H1 (cell line): ENCODE results near the gene FBXO44. TPM values are rescaled to one million over a fixed set of nuclear protein-coding genes. Genes with fewer than 3 reads are reported as not detected.

Experiments
- CTCF ChIA-PET: fragments of 300-600 bp; sonication (Branson Sonifier 250); formaldehyde crosslinking; loops from one replicate; lab custom pipeline; 2021; ENCODE audit not compliant: partially characterized antibody; lab: Charles Lee
- POLR2A ChIA-PET: fragments of 300-600 bp; sonication (Branson Sonifier 250); formaldehyde crosslinking; loops from one replicate; lab custom pipeline; 2021; ENCODE audit warnings: inconsistent platforms; ENCODE audit not compliant: partially characterized antibody; lab: Charles Lee
- DNase-seq, 2 experiments: peaks; one replicate each; pipeline versions ENCODE4 v3.0.0 to v3.0.0-alpha.2; 2010 to 2022; ENCODE audit warnings: low spot score in 2 of 2, low read depth in 1 of 2, mixed read lengths in 1 of 2
- FAIRE-seq: peaks from 2 replicates; lab custom pipeline; 2011; peaks lifted over from hg19 to GRCh38; lab: Jason Lieb, UNC
- H2AFZ ChIP-seq: 2 replicates; pipeline ENCODE4 v1.8.1; 2012; ENCODE audit warnings: low read length, inconsistent platforms
- H2AK5ac ChIP-seq: 2 replicates; pipeline ENCODE4 v1.6.1; 2013; ENCODE audit warnings: low read depth, low read length
- H2BK120ac ChIP-seq: replicated peaks from 2 replicates; pipeline ENCODE3; 2013; ENCODE audit warnings: low read depth, low read length, inconsistent platforms
- H2BK12ac ChIP-seq: 2 replicates; pipeline ENCODE4 v1.6.1; 2013; ENCODE audit warnings: low read depth, low read length
- H2BK15ac ChIP-seq: 2 replicates; pipeline ENCODE4 v1.6.1; 2013; ENCODE audit warnings: low read length
- H2BK20ac ChIP-seq: 2 replicates; pipeline ENCODE4 v1.6.1; 2013; ENCODE audit warnings: low read length
- H2BK5ac ChIP-seq: 2 replicates; pipeline ENCODE4 v1.6.1; 2013; ENCODE audit warnings: low read depth, low read length
- H3K14ac ChIP-seq: 2 replicates; pipeline ENCODE4 v1.6.1; 2013; ENCODE audit warnings: inconsistent platforms; ENCODE audit not compliant: insufficient read length
- H3K18ac ChIP-seq: 2 replicates; pipeline ENCODE4 v1.6.1; 2013; ENCODE audit warnings: low read length; ENCODE audit errors: extremely low read depth
- H3K23ac ChIP-seq: 2 replicates; pipeline ENCODE4 v1.6.1; 2013; ENCODE audit warnings: inconsistent platforms; ENCODE audit not compliant: insufficient read length
- H3K23me2 ChIP-seq: 2 replicates; pipeline ENCODE4 v1.6.1; 2013; ENCODE audit warnings: low read depth, low read length
- H3K27ac ChIP-seq: 2 replicates; pipeline ENCODE4 v1.6.1; 2011; ENCODE audit warnings: low read depth, low read length, inconsistent platforms
- H3K27me3 ChIP-seq, 4 experiments: replicated peaks in 1 of 4; 1 replicate in 1 of 4; 2 replicates in 3 of 4; pipeline versions ENCODE4 v1.6.1 to v1.8.1; 2011 to 2013; ENCODE audit warnings: low read length in 3 of 4, mild to moderate bottlenecking in 3 of 4, inconsistent platforms in 2 of 4, mixed read lengths in 2 of 4, moderate library complexity in 1 of 4; ENCODE audit not compliant: control insufficient read depth in 3 of 4, insufficient read depth in 3 of 4; ENCODE audit errors: extremely low read depth in 1 of 4
- H3K36me3 ChIP-seq, 4 experiments: 2 replicates each; pipeline versions ENCODE4 v1.6.1 to v1.8.1; 2011 to 2013; ENCODE audit warnings: mild to moderate bottlenecking in 4 of 4, low read length in 3 of 4, moderate library complexity in 2 of 4, control low read depth in 1 of 4, inconsistent platforms in 1 of 4; ENCODE audit not compliant: insufficient read depth in 4 of 4, control insufficient read depth in 2 of 4
- H3K4ac ChIP-seq: replicated peaks from 2 replicates; pipeline ENCODE3; 2013; ENCODE audit warnings: low read length, low read depth, mixed read lengths, inconsistent platforms; ENCODE audit not compliant: insufficient read length
- H3K4me1 ChIP-seq, 4 experiments: replicated peaks in 1 of 4; 1 replicate in 1 of 4; 2 replicates in 3 of 4; pipeline versions ENCODE4 v1.6.1 to v1.8.1; 2011 to 2013; ENCODE audit warnings: low read length in 3 of 4, inconsistent platforms in 2 of 4, mixed read lengths in 1 of 4; ENCODE audit not compliant: insufficient read depth in 4 of 4, control insufficient read depth in 3 of 4
- H3K4me2 ChIP-seq, 2 experiments: 2 replicates each; pipeline versions ENCODE4 v1.6.1 to v1.8.1; 2011 to 2013; ENCODE audit warnings: low read depth in 2 of 2, low read length in 2 of 2, control low read depth in 1 of 2, inconsistent platforms in 1 of 2, mild to moderate bottlenecking in 1 of 2; ENCODE audit not compliant: insufficient read depth in 1 of 2
- H3K4me3 ChIP-seq, 4 experiments: fragments of 200-600, 300-600 bp in 1 of 4; sonication (generic), shearing (Covaris generic), sonication (Bioruptor Twin) in 1 of 4; 2 replicates each; pipeline versions ENCODE4 v1.5.1 to v1.8.1; 2011 to 2016; ENCODE audit warnings: low read length in 4 of 4, low read depth in 3 of 4, control low read depth in 2 of 4, inconsistent platforms in 2 of 4, mild to moderate bottlenecking in 2 of 4, mixed read lengths in 1 of 4, moderate library complexity in 1 of 4; ENCODE audit not compliant: insufficient read depth in 2 of 4; ENCODE audit errors: extremely low read depth in 1 of 4
- H3K56ac ChIP-seq: replicated peaks from 2 replicates; pipeline ENCODE3; 2013; ENCODE audit warnings: low read depth, mild to moderate bottlenecking, mixed read lengths, low read length, inconsistent platforms; ENCODE audit not compliant: insufficient read length
- H3K79me1 ChIP-seq: 2 replicates; pipeline ENCODE4 v1.6.1; 2013; ENCODE audit warnings: low read depth, low read length, control low read depth
- H3K79me2 ChIP-seq, 2 experiments: 2 replicates each; pipeline versions ENCODE4 v1.6.1 to v1.8.1; 2012 to 2013; ENCODE audit warnings: low read length in 2 of 2, mild to moderate bottlenecking in 2 of 2, inconsistent platforms in 1 of 2; ENCODE audit not compliant: insufficient read depth in 2 of 2, control insufficient read depth in 1 of 2
- H3K9ac ChIP-seq, 4 experiments: replicated peaks in 1 of 4; 1 replicate in 1 of 4; 2 replicates in 3 of 4; pipeline versions ENCODE4 v1.6.1 to v1.8.1; 2011 to 2013; ENCODE audit warnings: low read depth in 3 of 4, low read length in 3 of 4, control low read depth in 2 of 4, mild to moderate bottlenecking in 2 of 4, moderate library complexity in 2 of 4, inconsistent platforms in 1 of 4; ENCODE audit errors: extremely low read depth in 1 of 4
- H3K9me3 ChIP-seq, 2 experiments: 2 replicates each; pipeline versions ENCODE4 v1.6.1 to v1.8.1; 2012 to 2013; ENCODE audit warnings: mild to moderate bottlenecking in 2 of 2, moderate library complexity in 2 of 2, control low read depth in 1 of 2, inconsistent platforms in 1 of 2, low read depth in 1 of 2, low read length in 1 of 2, mixed read lengths in 1 of 2; ENCODE audit not compliant: insufficient read depth in 2 of 2
- H4K20me1 ChIP-seq, 2 experiments: replicated peaks in 1 of 2; 2 replicates each; pipeline versions ENCODE3 to v1.8.1; 2011 to 2013; ENCODE audit warnings: inconsistent platforms in 2 of 2, low read length in 2 of 2, mild to moderate bottlenecking in 1 of 2; ENCODE audit not compliant: insufficient read depth in 2 of 2, control insufficient read depth in 1 of 2
- H4K5ac ChIP-seq: 2 replicates; pipeline ENCODE4 v1.6.1; 2013; ENCODE audit warnings: low read length, low read depth, mixed read lengths, inconsistent platforms; ENCODE audit not compliant: insufficient read length
- H4K8ac ChIP-seq: 2 replicates; pipeline ENCODE4 v1.8.0; 2013; ENCODE audit warnings: mild to moderate bottlenecking, moderate library complexity, low read length, inconsistent platforms; ENCODE audit not compliant: insufficient read depth; ENCODE audit errors: extremely low read depth
- H4K91ac ChIP-seq: replicated peaks from 2 replicates; pipeline ENCODE3; 2013; ENCODE audit warnings: low read length, mixed read lengths, inconsistent platforms; ENCODE audit not compliant: insufficient read length
- CTBP2 ChIP-seq: IDR thresholded peaks from 2 replicates; pipeline ENCODE4 v1.7.0; 2011; ENCODE audit warnings: borderline replicate concordance, mild to moderate bottlenecking, moderate library complexity, mixed read lengths, low read length; ENCODE audit not compliant: insufficient read depth, insufficient read length
- EGR1 ChIP-seq: IDR thresholded peaks from 2 replicates; pipeline ENCODE4 v1.6.1; 2011; ENCODE audit warnings: low read depth, low read length, borderline replicate concordance
- HDAC6 ChIP-seq: IDR thresholded peaks from one replicate; pipeline ENCODE4 v1.7.1; 2012; ENCODE audit warnings: low read depth, mild to moderate bottlenecking, inconsistent platforms, low read length, moderate library complexity
- KDM5A ChIP-seq: fragments of 200-600 bp; IDR thresholded peaks from 2 replicates; pipeline ENCODE4 v1.7.1; 2012; ENCODE audit warnings: mild to moderate bottlenecking, low read length, inconsistent platforms, mixed read lengths
- NRF1 ChIP-seq: IDR thresholded peaks from 2 replicates; pipeline ENCODE4 v1.6.1; 2011; ENCODE audit warnings: mild to moderate bottlenecking, low read depth, low read length, improper control_type of control experiment
- RBBP5 ChIP-seq: IDR thresholded peaks from 2 replicates; pipeline ENCODE4 v1.7.1; 2012; ENCODE audit warnings: low read depth, mild to moderate bottlenecking, inconsistent platforms, low read length, moderate library complexity, borderline replicate concordance
- RXRA ChIP-seq: IDR thresholded peaks from 2 replicates; pipeline ENCODE4 v1.6.1; 2011; ENCODE audit warnings: low read depth, mild to moderate bottlenecking, low read length, moderate library complexity; ENCODE audit not compliant: insufficient read depth
- SAP30 ChIP-seq: fragments of 300-600 bp; sonication (generic); IDR thresholded peaks from 2 replicates; pipeline ENCODE4 v1.7.1; 2012; ENCODE audit warnings: low read length, moderate library complexity, mild to moderate bottlenecking, inconsistent platforms; ENCODE audit not compliant: insufficient read depth, insufficient replicate concordance
- SP1 ChIP-seq: IDR thresholded peaks from 2 replicates; pipeline ENCODE4 v1.6.1; 2011; ENCODE audit warnings: low read depth, low read length
- SUZ12 ChIP-seq: fragments of 200-600 bp; sonication (generic); IDR thresholded peaks from 2 replicates; pipeline ENCODE4 v1.6.1; 2012; ENCODE audit warnings: mild to moderate bottlenecking, inconsistent platforms, low read length, moderate library complexity, mixed read lengths
- WGBS, 2 experiments: shearing (Covaris generic) in 1 of 2; methylation state at CpG; one replicate each; pipeline versions ENCODE4 v1.1.6 to v1.1.7; 2013 to 2015; ENCODE audit warnings: low lambda C conversion rate in 2 of 2, mixed read lengths in 2 of 2, inconsistent platforms in 1 of 2, low coverage in 1 of 2, missing lambda C conversion rate in 1 of 2; ENCODE audit not compliant: insufficient replicate concordance in 2 of 2, insufficient coverage in 1 of 2, insufficient read length in 1 of 2; ENCODE audit errors: extremely low coverage in 1 of 2, missing lambda C conversion rate in 1 of 2; 5-methylcytosine and 5-hydroxymethylcytosine counted together
- polyA plus RNA-seq, 7 experiments: library from polyadenylated mRNA; depleted of rRNA in 3 of 7; stranded (reverse) in 5 of 7; unstranded in 2 of 7; fragments of >200 nt in 5 of 7; fragments of 200-250 nt in 2 of 7; gene quantifications; 1 replicate in 5 of 7; 2 replicates in 1 of 7; 4 replicates in 1 of 7; pipeline versions ENCODE4 v1.2.1 to v1.2.3, GENCODE V29; 2011 to 2013; ENCODE audit warnings: missing spikeins in 2 of 7, mixed read lengths in 2 of 7
- total RNA-seq: library from RNA; stranded (reverse); fragmentation: NEBNext Ultra II Directional; extraction: Animal tissue kit (Norgen Biotek cat#: 25700); gene quantifications from 2 replicates; pipeline ENCODE4 v1.2.1, GENCODE V29; 2021
- TF ChIP-seq, protein P1 (sequence below): IDR thresholded peaks from 2 replicates; pipeline ENCODE4 v1.6.1; 2012; ENCODE audit warnings: inconsistent platforms

Gene FBXO44
- total and polyA plus RNA-seq, 2 of the 8 experiments (the other 6 are each of a cell fraction or from before 2014, with no cell fraction given) = 27.0 to 27.2 TPM

GRCh38 chr1:11658542-11658941 lies 3.9 kb downstream of the FBXO44 start:
- Histone ChIP-seq H3K9me3 (no peaks in the 10 kb centered on the region), H3K4me3 (no peak overlapping the region), H3K27ac (no peak overlapping the region), H2BK5ac (no peak overlapping the region), H3K79me2 (no peaks in the 10 kb centered on the region), H3K79me1 (no peaks in the 10 kb centered on the region), H2BK12ac (no peak overlapping the region), H3K14ac (no peak overlapping the region), H3K4me1 (peaks cover 0 to 11% (median 9%) of the 10 kb centered on the region in 4 experiments; a peak in 6 of 7 replicates), H3K4me2 (no peak overlapping the region), H3K23ac (no peak overlapping the region), H3K18ac (no peak overlapping the region), H2BK15ac (no peak overlapping the region), H3K56ac (no peak overlapping the region), H4K91ac (no peak overlapping the region), H4K20me1 (peaks cover 2 to 12% of the 10 kb centered on the region in 2 experiments), H2BK120ac (no peak overlapping the region), H2AK5ac (no peak overlapping the region), H2AFZ (no peak overlapping the region), H3K9ac (no peak overlapping the region), H3K36me3 (peaks cover 2 to 29% (median 8%) of the 10 kb centered on the region in 4 experiments; a peak in 5 of 8 replicates), H2BK20ac (no peak overlapping the region), H3K27me3 (no peaks in the 10 kb centered on the region; a peak in 2 of 7 replicates), H3K4ac (no peak overlapping the region), H3K23me2 (peaks cover 10% of the 10 kb centered on the region; the same call in 1 of the 2 replicates), H4K8ac (no peak overlapping the region; the same call in 1 of the 2 replicates), H4K5ac (no peak overlapping the region)
- FAIRE-seq (no peak), DNase-seq (no peak)
- ChIA-PET POLR2A (interaction anchor here (0.8 to 30.0 kb wide), 7 partner anchors 9 to 93 kb away, joined by 3 to 1025 read pairs (median 5); partner anchors contain the start of genes DRAXIN and MAD2L2), CTCF (interaction anchor here (0.6 to 1.6 kb wide), 4 partner anchors 13 to 90 kb away, joined by 3 to 4 read pairs (median 3); no protein-coding TSS in a partner anchor)
- WGBS, 2 experiments = 95% methylated on average over 19 of the region's 23 CpGs; no CpG with 5 or more reads in 1 of the 2 experiments
- TF ChIP-seq EGR1 = no peak
- TF ChIP-seq CTBP2 = no peak
- no peak for TF ChIP-seq SP1
- TF ChIP-seq, protein P1, sequence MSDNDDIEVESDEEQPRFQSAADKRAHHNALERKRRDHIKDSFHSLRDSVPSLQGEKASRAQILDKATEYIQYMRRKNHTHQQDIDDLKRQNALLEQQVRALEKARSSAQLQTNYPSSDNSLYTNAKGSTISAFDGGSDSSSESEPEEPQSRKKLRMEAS = no peak
- no peak for TF ChIP-seq KDM5A
- no peak for TF ChIP-seq NRF1
- no peak for TF ChIP-seq RXRA
- no peak for TF ChIP-seq RBBP5
- TF ChIP-seq SUZ12 = no peak
- no peak for TF ChIP-seq SAP30
- TF ChIP-seq HDAC6 = no peak
